PFSK-1 (cell line): ENCODE measurements around the gene COPG2.

Experiments
- POLR2AphosphoS5 ChIP-seq: IDR thresholded peaks from 2 replicates; pipeline ENCODE4 v1.6.1; 2012; ENCODE audit warnings: low read depth, mild to moderate bottlenecking, control low read depth, low read length, moderate library complexity
- SIN3A ChIP-seq: IDR thresholded peaks from 2 replicates; pipeline ENCODE4 v1.6.1; 2012; ENCODE audit warnings: mild to moderate bottlenecking, low read length, moderate library complexity, borderline replicate concordance; ENCODE audit not compliant: insufficient read depth
- TAF1 ChIP-seq: IDR thresholded peaks from 2 replicates; pipeline ENCODE4 v1.6.1; 2012; ENCODE audit warnings: low read length, control low read depth, borderline replicate concordance; ENCODE audit not compliant: insufficient read depth

- TF ChIP-seq TAF1 (no peak), POLR2AphosphoS5 (no peak), SIN3A (no peak)
These were observed 27.1 kb downstream of the COPG2 start for GRCh38 chr7:130641497-130641896.
